ENCODE results near the gene EML3.
"Not testable (repeated sequence)": the region's sequence is repeated elsewhere in the genome, so short reads cannot be mapped to it uniquely, and the experiment has no call there.

EML3 gene

GRCh38 chr11:62595124-62595523 is 17.5 kb downstream of the EML3 start:
- no peak for DNase-seq

- peak; percentile 51 to 83 (median 71) for DNase-seq
These were observed 19.0 kb downstream of the EML3 start for GRCh38 chr11:62593434-62594044.

GRCh38 chr11:62592989-62593421 is 19.6 kb downstream of the EML3 start:
- no peak for DNase-seq

- DNase-seq, result peak in 1 of 5 donors; percentile 17
These were observed 20.3 kb downstream of the EML3 start for GRCh38 chr11:62592146-62592815.

GRCh38 chr11:62591448-62592145 is 21.0 kb downstream of the EML3 start, which contains the start of gene TUT1:
TUT1 (minus strand) TSS chr11:62591523; CDS start chr11:62591485, 38 bp downstream.
- peak; percentile 90 to 99 (median 94) for DNase-seq

GRCh38 chr11:62588966-62589637 is 23.5 kb downstream of the EML3 start:
- DNase-seq, result peak in 1 of 5 donors; percentile 28

- DNase-seq, result not testable (repeated sequence)
These were observed 27.2 kb downstream of the EML3 start for GRCh38 chr11:62585356-62585755.

GRCh38 chr11:62581735-62582134 is 30.8 kb downstream of the EML3 start:
- DNase-seq, result not testable (repeated sequence)

- no peak for DNase-seq
These were observed 31.4 kb downstream of the EML3 start for GRCh38 chr11:62580959-62581715.

- no peak for DNase-seq
These were observed 33.3 kb downstream of the EML3 start for GRCh38 chr11:62579252-62579651.

- no peak for DNase-seq
These were observed 34.0 kb downstream of the EML3 start for GRCh38 chr11:62578541-62578940.

- DNase-seq, result no peak
These were observed 35.4 kb downstream of the EML3 start for GRCh38 chr11:62577046-62577714.

GRCh38 chr11:62575837-62576236 is 36.7 kb downstream of the EML3 start:
- no peak for DNase-seq

GRCh38 chr11:62575156-62575555 is 37.4 kb downstream of the EML3 start:
- no peak for DNase-seq

- DNase-seq, result no peak
These were observed 38.1 kb downstream of the EML3 start for GRCh38 chr11:62574363-62575071.

- peak; percentile 97 to 100 (median 98) for DNase-seq
These were observed 38.8 kb downstream of the EML3 start, which contains the start of gene EEF1G for GRCh38 chr11:62573592-62574362. EEF1G (minus strand) TSS chr11:62573891; CDS start chr11:62573842, 49 bp downstream.

GRCh38 chr11:62573006-62573591 is 39.5 kb downstream of the EML3 start:
- peak in 1 of 5 donors; percentile 34 for DNase-seq

GRCh38 chr11:62572431-62572830 is 40.1 kb downstream of the EML3 start:
- DNase-seq, result no peak

GRCh38 chr11:62571493-62571892 is 41.1 kb downstream of the EML3 start:
- not testable (repeated sequence) for DNase-seq

- DNase-seq, result not testable (repeated sequence)
These were observed 41.7 kb downstream of the EML3 start for GRCh38 chr11:62570903-62571302.
